OCI-LY3 (cell line): ENCODE measurements around the gene RUNX3.

Source experiments
- H2AFZ ChIP-seq: fragments of 200-600, 300-600 bp; shearing (Covaris generic); 2 replicates; pipeline ENCODE4 v1.6.0; 2014; ENCODE audit warnings: antibody characterized with exemption, low read depth, low read length
- H3K27ac ChIP-seq: fragments of 200-600, 300-600 bp; sonication (generic); 2 replicates; pipeline ENCODE4 v1.5.1; 2014; ENCODE audit warnings: mild to moderate bottlenecking, low read length, moderate library complexity, mixed read lengths
- H3K27me3 ChIP-seq: fragments of 200-600, 300-600 bp; sonication (generic); 2 replicates; pipeline ENCODE4 v1.6.1; 2014; ENCODE audit warnings: low read depth, low read length, mixed read lengths
- H3K36me3 ChIP-seq: fragments of 200-600, 300-600 bp; sonication (generic); replicated peaks from 2 replicates; pipeline ENCODE3; 2014; ENCODE audit warnings: low read depth, low read length, mixed read lengths
- H3K4me1 ChIP-seq: fragments of 300-600, 200-600 bp; sonication (generic); 2 replicates; pipeline ENCODE4 v1.6.1; 2014; ENCODE audit warnings: low read length, mixed read lengths
- H3K4me2 ChIP-seq: fragments of 200-600, 300-600 bp; sonication (generic); 2 replicates; pipeline ENCODE4 v1.6.1; 2014; ENCODE audit warnings: low read length, mixed read lengths
- H3K4me3 ChIP-seq: fragments of 300-600, 200-600 bp; sonication (generic); 2 replicates; pipeline ENCODE4 v1.5.1; 2014; ENCODE audit warnings: antibody characterized with exemption, mild to moderate bottlenecking, low read length, moderate library complexity
- H3K79me2 ChIP-seq: fragments of 300-600, 200-600 bp; shearing (Covaris generic); 2 replicates; pipeline ENCODE4 v1.6.1; 2014; ENCODE audit warnings: mild to moderate bottlenecking, low read length, mixed read lengths
- H3K9ac ChIP-seq: fragments of 300-600, 200-600 bp; shearing (Covaris generic); 2 replicates; pipeline ENCODE4 v1.6.0; 2014; ENCODE audit warnings: mild to moderate bottlenecking, low read length, moderate library complexity
- H3K9me3 ChIP-seq: fragments of 200-600, 300-600 bp; shearing (Covaris generic); 2 replicates; pipeline ENCODE4 v1.6.1; 2014; ENCODE audit warnings: low read length, mixed read lengths; ENCODE audit not compliant: insufficient read depth
- H4K20me1 ChIP-seq: fragments of 200-600, 300-600 bp; sonication (generic); 2 replicates; pipeline ENCODE4 v1.6.1; 2016; ENCODE audit warnings: low read length, mixed read lengths; ENCODE audit not compliant: insufficient read depth
- CTCF ChIP-seq: fragments of 200-600, 300-600 bp; sonication (generic); IDR thresholded peaks from 2 replicates; pipeline ENCODE4 v1.5.1; 2014; ENCODE audit warnings: antibody characterized with exemption, low read length, low read depth
- EZH2phosphoT487 ChIP-seq: fragments of 200-600 bp; shearing (Covaris generic); IDR thresholded peaks from 2 replicates; pipeline ENCODE4 v1.6.1; 2018; ENCODE audit warnings: antibody characterized with exemption, mixed run types, low read depth

The RUNX3 gene

GRCh38 chr1:24903011-24903461 lies 27.0 kb downstream of the RUNX3 start:
- Histone ChIP-seq H3K4me2 (no peak overlapping the region), H3K27ac (no peak overlapping the region), H3K4me1 (peaks cover 25% of the 10 kb centered on the region), H3K4me3 (no peak overlapping the region), H3K9ac (no peak overlapping the region), H4K20me1 (peaks cover 36% of the 10 kb centered on the region), H3K36me3 (peaks cover 11% of the 10 kb centered on the region), H2AFZ (no peak overlapping the region), H3K79me2 (no peaks in the 10 kb centered on the region), H3K27me3 (no peaks in the 10 kb centered on the region), H3K9me3 (no peaks in the 10 kb centered on the region)
- no peak for TF ChIP-seq CTCF
- no peak for TF ChIP-seq EZH2phosphoT487

GRCh38 chr1:24902471-24902891 lies 27.6 kb downstream of the RUNX3 start:
- Histone ChIP-seq H3K36me3 (peaks cover 11% of the 10 kb centered on the region), H3K4me2 (no peak overlapping the region), H3K27ac (no peak overlapping the region), H3K9ac (no peak overlapping the region), H3K9me3 (no peaks in the 10 kb centered on the region), H3K4me3 (no peak overlapping the region), H3K79me2 (no peaks in the 10 kb centered on the region), H2AFZ (no peak overlapping the region), H4K20me1 (peaks cover 34% of the 10 kb centered on the region), H3K27me3 (no peaks in the 10 kb centered on the region), H3K4me1 (peaks cover 25% of the 10 kb centered on the region)
- TF ChIP-seq CTCF (no peak), EZH2phosphoT487 (no peak)

- no peak overlapping the region for H3K9ac ChIP-seq
- H3K9me3 ChIP-seq: no peaks in the 10 kb centered on the region
- TF ChIP-seq CTCF (no peak), EZH2phosphoT487 (no peak)
- H3K36me3 ChIP-seq: peaks cover 11% of the 10 kb centered on the region
- H2AFZ ChIP-seq: no peak overlapping the region
- peak overlapping the region; percentile 30; the same call in 1 of the 2 replicates for H3K4me2 ChIP-seq
- H3K27ac ChIP-seq: no peak overlapping the region
- peaks cover 29% of the 10 kb centered on the region for H4K20me1 ChIP-seq
- no peak overlapping the region for H3K4me3 ChIP-seq
- H3K79me2 ChIP-seq: no peaks in the 10 kb centered on the region
- no peaks in the 10 kb centered on the region for H3K27me3 ChIP-seq
- H3K4me1 ChIP-seq: peaks cover 25% of the 10 kb centered on the region
These were observed 28.1 kb downstream of the RUNX3 start for GRCh38 chr1:24901791-24902470.

GRCh38 chr1:24900985-24901781 lies 28.9 kb downstream of the RUNX3 start:
- Histone ChIP-seq H2AFZ (no peak overlapping the region), H3K9ac (no peak overlapping the region), H3K4me3 (no peak overlapping the region), H3K4me2 (peak overlapping the region; percentile 30; the same call in 1 of the 2 replicates), H3K36me3 (peaks cover 11% of the 10 kb centered on the region), H4K20me1 (peaks cover 21% of the 10 kb centered on the region), H3K4me1 (peaks cover 25% of the 10 kb centered on the region), H3K79me2 (no peaks in the 10 kb centered on the region), H3K9me3 (no peaks in the 10 kb centered on the region), H3K27ac (no peak overlapping the region), H3K27me3 (no peaks in the 10 kb centered on the region)
- TF ChIP-seq CTCF: no peak
- no peak for TF ChIP-seq EZH2phosphoT487
